Sigmoid colon (tissue), 7 donors: ENCODE results near the gene COTL1. TPM values are rescaled to one million over a fixed set of nuclear protein-coding genes. Genes with fewer than 3 reads are reported as not detected.

Experiments
- DNase-seq: peaks from one replicate; pipeline ENCODE4 v3.0.0-alpha.2; 2019
- H3K27ac ChIP-seq, 4 donors: fragments of 200-600 bp; sonication (generic); one replicate each; pipeline ENCODE4 v1.5.1; 2016 to 2019; ENCODE audit warnings: mild to moderate bottlenecking in 1 of 4
- H3K27me3 ChIP-seq, 3 donors: fragments of 200-600 bp; sonication (generic); one replicate each; pipeline ENCODE4 v1.5.1; 2019; ENCODE audit warnings: mild to moderate bottlenecking in 1 of 3
- H3K36me3 ChIP-seq, 4 donors: fragments of 200-600 bp; sonication (generic); one replicate each; pipeline ENCODE4 v1.5.1; 2016 to 2019
- H3K4me1 ChIP-seq, 4 donors: fragments of 200-600 bp; sonication (generic); one replicate each; pipeline ENCODE4 v1.5.1; 2017 to 2019
- H3K4me3 ChIP-seq, 4 donors: fragments of 200-600 bp; sonication (generic); one replicate each; pipeline ENCODE4 v1.5.1; 2017 to 2019; ENCODE audit warnings: mild to moderate bottlenecking in 2 of 4, moderate library complexity in 1 of 4
- H3K9me3 ChIP-seq, 4 donors: fragments of 200-600 bp in 3 of 4; sonication (generic) in 3 of 4; one replicate each; pipeline versions ENCODE4 v1.5.1 to v1.6.1; 2013 to 2019
- EP300 ChIP-seq, 4 donors: sonication (generic); formaldehyde crosslinking; IDR thresholded peaks; one replicate each; pipeline ENCODE4 v1.6.1; 2017; ENCODE audit warnings: antibody characterized with exemption in 4 of 4
- POLR2A ChIP-seq, 2 donors: fragments of 450-650 bp; IDR thresholded peaks; one replicate each; pipeline ENCODE4 v1.6.1; 2016; ENCODE audit warnings: antibody characterized with exemption in 2 of 2, mild to moderate bottlenecking in 2 of 2, moderate library complexity in 2 of 2
- POLR2AphosphoS5 ChIP-seq, 4 donors: sonication (generic); formaldehyde crosslinking; IDR thresholded peaks; one replicate each; pipeline ENCODE4 v1.6.1; 2017; ENCODE audit warnings: antibody characterized with exemption in 4 of 4
- WGBS, 2 donors: extraction: QIAGEN DNeasy Blood & Tissue Kit; methylation state at CpG; one replicate each; pipeline ENCODE4 v1.1.7; 2013; 5-methylcytosine and 5-hydroxymethylcytosine counted together
- intact Hi-C: fragments of 100-400 bp; cut with DNase I; formaldehyde crosslinking; loops from one replicate; pipeline ENCODE4 v1.15.1; 2023
- polyA plus RNA-seq, 3 donors: library from polyadenylated mRNA; stranded (reverse); fragments of 200-250 nt; gene quantifications; one replicate each; pipeline ENCODE4 v1.2.3, GENCODE V29; 2013
- total RNA-seq, 4 donors: library from RNA; depleted of rRNA; stranded (reverse); fragments of >200 nt; gene quantifications; one replicate each; pipeline ENCODE4 v1.1.0, GENCODE V29; 2016
- TF ChIP-seq, protein P1 (sequence below), 4 experiments: fragments of 450-650 bp in 3 of 4; fragments of 200-600 bp in 1 of 4; IDR thresholded peaks; one replicate each; pipeline ENCODE4 v1.5.1; 2016 to 2019; ENCODE audit warnings: antibody characterized with exemption in 4 of 4, mild to moderate bottlenecking in 3 of 4, moderate library complexity in 2 of 4
- donor health status: healthy with polysubstance abuse.
- donor health status: Bipolar disorder and iron deficiency.
- donor health status: healthy.

COTL1 gene
- total and polyA plus RNA-seq, 7 donors = 34.6 to 160 (median 48.6) TPM

GRCh38 chr16:84531671-84532111, 86.2 kb downstream of the COTL1 start:
- TF ChIP-seq POLR2AphosphoS5 (IDR thresholded peaks at IDR 0.05) (no peak), POLR2A (IDR thresholded peaks at IDR 0.05) (no peak), EP300 (IDR thresholded peaks at IDR 0.05) (no peak)
- TF ChIP-seq, protein P1, sequence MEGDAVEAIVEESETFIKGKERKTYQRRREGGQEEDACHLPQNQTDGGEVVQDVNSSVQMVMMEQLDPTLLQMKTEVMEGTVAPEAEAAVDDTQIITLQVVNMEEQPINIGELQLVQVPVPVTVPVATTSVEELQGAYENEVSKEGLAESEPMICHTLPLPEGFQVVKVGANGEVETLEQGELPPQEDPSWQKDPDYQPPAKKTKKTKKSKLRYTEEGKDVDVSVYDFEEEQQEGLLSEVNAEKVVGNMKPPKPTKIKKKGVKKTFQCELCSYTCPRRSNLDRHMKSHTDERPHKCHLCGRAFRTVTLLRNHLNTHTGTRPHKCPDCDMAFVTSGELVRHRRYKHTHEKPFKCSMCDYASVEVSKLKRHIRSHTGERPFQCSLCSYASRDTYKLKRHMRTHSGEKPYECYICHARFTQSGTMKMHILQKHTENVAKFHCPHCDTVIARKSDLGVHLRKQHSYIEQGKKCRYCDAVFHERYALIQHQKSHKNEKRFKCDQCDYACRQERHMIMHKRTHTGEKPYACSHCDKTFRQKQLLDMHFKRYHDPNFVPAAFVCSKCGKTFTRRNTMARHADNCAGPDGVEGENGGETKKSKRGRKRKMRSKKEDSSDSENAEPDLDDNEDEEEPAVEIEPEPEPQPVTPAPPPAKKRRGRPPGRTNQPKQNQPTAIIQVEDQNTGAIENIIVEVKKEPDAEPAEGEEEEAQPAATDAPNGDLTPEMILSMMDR (IDR thresholded peaks at IDR 0.05) = no peak
- no peak overlapping the region for H3K4me3 ChIP-seq
- peak overlapping the region; percentile 64 to 85 (median 82) for H3K27ac ChIP-seq
- no peaks in the 10 kb centered on the region for H3K36me3 ChIP-seq
- intact Hi-C loops = no loop called here
- no peaks in the 10 kb centered on the region for H3K27me3 ChIP-seq
- no peak for DNase-seq
- 83 to 91% methylated on average over 9 of the region's 9 CpGs for WGBS, 2 donors
- peaks cover 0 to 44% (median 41%) of the 10 kb centered on the region in 4 donors for H3K4me1 ChIP-seq
- H3K9me3 ChIP-seq = no peaks in the 10 kb centered on the region

GRCh38 chr16:84530590-84530989, 87.3 kb downstream of the COTL1 start:
- TF ChIP-seq POLR2A (IDR thresholded peaks at IDR 0.05) (no peak), EP300 (IDR thresholded peaks at IDR 0.05) (no peak), POLR2AphosphoS5 (IDR thresholded peaks at IDR 0.05) (no peak)
- TF ChIP-seq, protein P1 (IDR thresholded peaks at IDR 0.05) = no peak
- intact Hi-C loops = no loop called here
- no peak for DNase-seq
- no peaks in the 10 kb centered on the region for H3K36me3 ChIP-seq
- H3K4me1 ChIP-seq = peaks cover 0 to 49% (median 44%) of the 10 kb centered on the region in 4 donors
- H3K27me3 ChIP-seq = no peaks in the 10 kb centered on the region
- H3K27ac ChIP-seq = no peak overlapping the region
- no peaks in the 10 kb centered on the region for H3K9me3 ChIP-seq
- WGBS, 2 donors = 90 to 92% methylated on average over 5 of the region's 5 CpGs
- H3K4me3 ChIP-seq = no peak overlapping the region

DNA sequence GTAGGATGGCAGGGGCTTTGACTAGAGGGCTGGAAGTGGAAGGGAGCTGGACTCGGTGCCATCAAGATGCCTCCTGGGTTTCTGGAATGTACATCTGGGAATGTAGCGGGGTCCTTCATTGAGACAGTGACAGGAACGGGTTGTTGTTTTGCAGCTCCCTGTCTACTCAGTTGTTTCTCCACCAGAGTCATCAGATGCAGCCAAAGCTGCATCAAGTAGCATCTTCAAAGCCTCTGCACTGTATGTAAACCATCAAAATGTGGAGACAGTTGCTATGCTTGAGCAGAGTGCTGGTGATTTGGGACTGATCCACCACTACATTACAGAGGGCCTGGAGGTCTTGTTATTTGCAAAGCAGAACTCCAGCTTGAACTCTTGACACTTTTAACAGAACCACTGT, 88.3 kb downstream of the COTL1 start:
- H3K27me3 ChIP-seq = no peaks in the 10 kb centered on the region
- 94 to 96% methylated on average over 3 of the region's 3 CpGs for WGBS, 2 donors
- no peak for TF ChIP-seq POLR2A (IDR thresholded peaks at IDR 0.05)
- no peak for TF ChIP-seq EP300 (IDR thresholded peaks at IDR 0.05)
- TF ChIP-seq, protein P1 (IDR thresholded peaks at IDR 0.05) = no peak
- TF ChIP-seq POLR2AphosphoS5 (IDR thresholded peaks at IDR 0.05) = no peak
- DNase-seq = no peak
- intact Hi-C loops = loop anchor here (5.0 kb wide), 1 partner anchor 88 kb away; the partner anchor contains the start of gene COTL1
- H3K36me3 ChIP-seq = no peaks in the 10 kb centered on the region
- no peak overlapping the region for H3K27ac ChIP-seq
- H3K4me1 ChIP-seq = peaks cover 0 to 49% (median 44%) of the 10 kb centered on the region in 4 donors
- H3K4me3 ChIP-seq = no peak overlapping the region
- H3K9me3 ChIP-seq = no peaks in the 10 kb centered on the region

DNA sequence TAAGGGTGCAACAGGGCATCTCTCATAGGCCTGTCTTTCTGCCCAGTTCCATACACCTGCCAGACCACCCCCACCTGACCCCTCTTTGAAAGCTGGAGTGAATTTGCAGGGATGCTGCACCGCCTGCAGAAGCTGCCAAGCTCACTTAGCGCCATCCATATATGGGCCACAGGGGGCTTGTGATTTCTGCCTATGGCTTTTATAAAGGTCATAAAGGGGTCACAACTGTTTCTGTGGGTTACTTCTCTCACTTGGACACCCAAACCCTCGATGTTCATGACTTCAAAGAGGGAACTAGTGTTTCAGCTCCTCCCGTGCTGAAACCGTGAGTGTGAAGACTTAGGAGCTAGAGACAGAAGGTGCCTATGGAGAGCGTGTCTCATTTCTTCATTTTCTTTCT, 89.6 kb downstream of the COTL1 start:
- intact Hi-C loops = loop anchor here (5.0 kb wide), 1 partner anchor 89 kb away; the partner anchor contains the start of gene COTL1
- H3K27ac ChIP-seq = peak overlapping the region in 2 of 4 donors; percentile 74 to 78
- TF ChIP-seq EP300 (IDR thresholded peaks at IDR 0.05) = no peak

GRCh38 chr16:84527532-84528269, 90.2 kb downstream of the COTL1 start:
- H3K27me3 ChIP-seq = no peaks in the 10 kb centered on the region
- intact Hi-C loops = loop anchor here (5.0 kb wide), 1 partner anchor 90 kb away; the partner anchor contains the start of gene COTL1
- 76 to 82% methylated on average over 11 of the region's 11 CpGs for WGBS, 2 donors
- H3K4me1 ChIP-seq = peaks cover 0 to 36% (median 33%) of the 10 kb centered on the region in 4 donors
- DNase-seq = no peak
- H3K27ac ChIP-seq = peak overlapping the region; percentile 61 to 78 (median 72)
- TF ChIP-seq, protein P1 (IDR thresholded peaks at IDR 0.05) = no peak
- TF ChIP-seq POLR2A (IDR thresholded peaks at IDR 0.05) (no peak), EP300 (IDR thresholded peaks at IDR 0.05) (no peak), POLR2AphosphoS5 (IDR thresholded peaks at IDR 0.05) (no peak)
- H3K4me3 ChIP-seq = peak overlapping the region in 3 of 4 donors; percentile 7 to 22 (median 12)
- H3K9me3 ChIP-seq = no peaks in the 10 kb centered on the region
- no peaks in the 10 kb centered on the region for H3K36me3 ChIP-seq

More for the DNA sequence above, 89.6 kb downstream of the COTL1 start:
- Histone ChIP-seq H3K4me1 (peaks cover 0 to 42% (median 39%) of the 10 kb centered on the region in 4 donors), H3K36me3 (no peaks in the 10 kb centered on the region), H3K27me3 (no peaks in the 10 kb centered on the region), H3K9me3 (no peaks in the 10 kb centered on the region), H3K4me3 (no peak overlapping the region)
- no peak for DNase-seq
- WGBS, 2 donors = 76 to 92% methylated on average over 6 of the region's 6 CpGs
